Ovary (tissue), 3 donors: ENCODE results near the gene TAF3.

ENCODE experiments used
- POLR2A ChIP-seq: fragments of 450-650 bp; IDR thresholded peaks from one replicate; pipeline ENCODE4 v1.6.1; 2017; ENCODE audit warnings: antibody characterized with exemption, mild to moderate bottlenecking, moderate library complexity
- TF ChIP-seq, protein P1 (sequence below), 3 donors: fragments of 450-650 bp in 2 of 3; fragments of 200-600 bp in 1 of 3; IDR thresholded peaks; one replicate each; pipeline versions ENCODE4 v1.5.1 to v1.8.0; 2016 to 2022; ENCODE audit warnings: antibody characterized with exemption in 3 of 3, mild to moderate bottlenecking in 1 of 3
- donor health status: DM: no; HTN: no; CAD: no.

DNA sequence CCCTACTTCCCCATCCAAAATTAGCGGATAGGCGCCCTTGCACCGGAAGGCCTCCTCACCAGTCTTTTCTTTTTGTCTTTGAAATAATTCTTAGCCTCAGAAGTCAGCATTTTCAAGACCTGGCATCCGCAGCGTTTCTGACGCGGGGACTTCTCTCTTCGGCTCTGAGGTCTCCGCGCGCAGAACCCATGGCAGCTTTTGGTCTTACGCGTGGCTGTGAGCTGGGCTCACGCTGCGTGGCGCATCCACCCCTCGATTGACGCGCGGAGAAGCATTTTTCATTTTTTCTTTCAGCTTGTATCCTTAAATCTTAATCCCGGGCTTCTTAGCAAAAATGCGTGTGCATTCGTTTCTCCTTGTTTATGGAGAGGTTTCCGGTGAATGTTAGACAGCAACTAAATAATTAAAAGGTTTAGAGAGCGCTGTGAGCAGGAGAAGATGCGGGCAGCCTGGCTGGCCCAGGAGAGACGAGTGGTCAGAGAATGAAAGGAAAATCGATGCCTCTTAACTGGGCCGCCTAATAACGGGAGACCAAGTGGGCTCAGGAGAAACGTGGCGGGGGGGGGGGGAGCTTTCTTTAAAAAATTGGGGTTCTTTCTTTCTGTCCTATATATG lies 234.1 kb downstream of the TAF3 start:
- TF ChIP-seq POLR2A: no peak
- TF ChIP-seq, protein P1, sequence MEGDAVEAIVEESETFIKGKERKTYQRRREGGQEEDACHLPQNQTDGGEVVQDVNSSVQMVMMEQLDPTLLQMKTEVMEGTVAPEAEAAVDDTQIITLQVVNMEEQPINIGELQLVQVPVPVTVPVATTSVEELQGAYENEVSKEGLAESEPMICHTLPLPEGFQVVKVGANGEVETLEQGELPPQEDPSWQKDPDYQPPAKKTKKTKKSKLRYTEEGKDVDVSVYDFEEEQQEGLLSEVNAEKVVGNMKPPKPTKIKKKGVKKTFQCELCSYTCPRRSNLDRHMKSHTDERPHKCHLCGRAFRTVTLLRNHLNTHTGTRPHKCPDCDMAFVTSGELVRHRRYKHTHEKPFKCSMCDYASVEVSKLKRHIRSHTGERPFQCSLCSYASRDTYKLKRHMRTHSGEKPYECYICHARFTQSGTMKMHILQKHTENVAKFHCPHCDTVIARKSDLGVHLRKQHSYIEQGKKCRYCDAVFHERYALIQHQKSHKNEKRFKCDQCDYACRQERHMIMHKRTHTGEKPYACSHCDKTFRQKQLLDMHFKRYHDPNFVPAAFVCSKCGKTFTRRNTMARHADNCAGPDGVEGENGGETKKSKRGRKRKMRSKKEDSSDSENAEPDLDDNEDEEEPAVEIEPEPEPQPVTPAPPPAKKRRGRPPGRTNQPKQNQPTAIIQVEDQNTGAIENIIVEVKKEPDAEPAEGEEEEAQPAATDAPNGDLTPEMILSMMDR (IDR thresholded peaks at IDR 0.05): no peak
